Stomach (tissue), 9 donors: ENCODE data around the gene RBM23. TPM values are rescaled to one million over a fixed set of nuclear protein-coding genes. Genes with fewer than 3 reads are reported as not detected.

Source experiments
- DNase-seq, 2 donors: peaks; one replicate each; pipeline versions ENCODE4 v3.0.0 to v3.0.0-alpha.2; 2013 to 2019
- H3K27ac ChIP-seq, 5 donors: fragments of 200-600 bp in 4 of 5; sonication (generic) in 4 of 5; one replicate each; pipeline ENCODE4 v1.5.1; 2013 to 2019; ENCODE audit warnings: mild to moderate bottlenecking in 1 of 5, moderate library complexity in 1 of 5
- H3K27me3 ChIP-seq, 3 donors: fragments of 200-600 bp; sonication (generic); one replicate each; pipeline ENCODE4 v1.5.1; 2017 to 2019; ENCODE audit warnings: mixed run types in 1 of 3
- H3K36me3 ChIP-seq, 4 donors: fragments of 200-600 bp; sonication (generic); 1 replicate in 3 of 4; 2 replicates in 1 of 4; pipeline ENCODE4 v1.5.1; 2016 to 2019
- H3K4me1 ChIP-seq, 4 donors: fragments of 200-600 bp; sonication (generic); one replicate each; pipeline ENCODE4 v1.5.1; 2016 to 2019
- H3K4me3 ChIP-seq, 4 donors: fragments of 200-600 bp; sonication (generic) in 3 of 4; one replicate each; pipeline ENCODE4 v1.5.1; 2016 to 2019; ENCODE audit warnings: mild to moderate bottlenecking in 1 of 4
- H3K9me3 ChIP-seq, 4 donors: fragments of 200-600 bp; sonication (generic); one replicate each; pipeline ENCODE4 v1.5.1; 2016 to 2019
- CTCF ChIP-seq, 7 experiments: fragments of 450-650 bp in 4 of 7; fragments of 200-600 bp in 3 of 7; sonication (generic) in 3 of 7; IDR thresholded peaks; one replicate each; pipeline ENCODE4 v1.5.1; 2016 to 2019; ENCODE audit warnings: antibody characterized with exemption in 7 of 7, control low read depth in 2 of 7, mild to moderate bottlenecking in 1 of 7
- EP300 ChIP-seq: sonication (generic); formaldehyde crosslinking; IDR thresholded peaks from one replicate; pipeline ENCODE4 v1.6.1; 2017; ENCODE audit warnings: antibody characterized with exemption
- POLR2A ChIP-seq, 4 donors: fragments of 450-650 bp; IDR thresholded peaks; one replicate each; pipeline ENCODE4 v1.6.1; 2016; ENCODE audit warnings: antibody characterized with exemption in 4 of 4, control low read depth in 2 of 4, mild to moderate bottlenecking in 1 of 4, moderate library complexity in 1 of 4
- POLR2AphosphoS5 ChIP-seq, 3 donors: sonication (generic); formaldehyde crosslinking; IDR thresholded peaks; one replicate each; pipeline ENCODE4 v1.6.1; 2016; ENCODE audit warnings: antibody characterized with exemption in 3 of 3
- WGBS, 5 donors: extraction: QIAGEN DNeasy Blood & Tissue Kit in 3 of 5; methylation state at CpG; one replicate each; pipeline versions ENCODE4 v1.1.5 to v1.1.7; 2013 to 2018; 5-methylcytosine and 5-hydroxymethylcytosine counted together
- intact Hi-C: fragments of 100-400 bp; cut with DNase I; formaldehyde crosslinking; loops from one replicate; pipeline ENCODE4 v1.15.1; 2023; ENCODE audit warnings: low total_unique reads
- polyA plus RNA-seq, 3 donors: library from polyadenylated mRNA; stranded (reverse); fragments of 200-250 nt; gene quantifications; one replicate each; pipeline ENCODE4 v1.2.3, GENCODE V29; 2013
- total RNA-seq, 5 donors: library from RNA; depleted of rRNA; stranded (reverse); fragments of >200 nt; gene quantifications; one replicate each; pipeline versions ENCODE4 v1.1.0 to v1.2.3, GENCODE V29; 2014 to 2016
- donor health status: healthy with polysubstance abuse.
- donor health status: Bipolar disorder and iron deficiency.
- donor health status: healthy.

Gene RBM23
- total and polyA plus RNA-seq, 8 donors, result 12.1 to 126 (median 50.1) TPM

- Histone ChIP-seq H3K36me3 (peaks cover 25 to 34% (median 34%) of the 10 kb centered on the region in 4 donors), H3K27me3 (no peaks in the 10 kb centered on the region), H3K27ac (peak within 1 kb of the TSS; percentile 94 to 100 (median 99)), H3K4me1 (peaks cover 25 to 59% (median 46%) of the 10 kb centered on the region in 4 donors), H3K9me3 (no peaks in the 10 kb centered on the region), H3K4me3 (peak within 1 kb of the TSS; percentile 70 to 99 (median 92))
- 0 to 2% (median 0%) methylated on average over 23 to 50 of the region's 50 CpGs for WGBS, 5 donors
- DNase-seq, result peak; percentile 96 to 97
- intact Hi-C loops, result no loop called here
- TF ChIP-seq POLR2AphosphoS5 (IDR thresholded peaks at IDR 0.05) (peak; percentile 4 to 82 (median 73)), POLR2A (IDR thresholded peaks at IDR 0.05) (peak in 1 of 4 donors; percentile 38), EP300 (no peak), CTCF (IDR thresholded peaks at IDR 0.05) (no peak)
Observed at GRCh38 chr14:22871224-22872032, 47.5 kb downstream of the RBM23 start, which contains the start of gene LRP10. Gene LRP10, plus strand, starts transcription at chr14:22871740. Its CDS starts 564 bp downstream, at chr14:22872304.

GRCh38 chr14:22870811-22871223 lies 48.1 kb downstream of the RBM23 start:
- Histone ChIP-seq H3K27me3 (no peaks in the 10 kb centered on the region), H3K4me3 (peak overlapping the region; percentile 70 to 99 (median 92)), H3K4me1 (peaks cover 25 to 53% (median 41%) of the 10 kb centered on the region in 4 donors), H3K36me3 (peaks cover 19 to 28% (median 28%) of the 10 kb centered on the region in 4 donors), H3K9me3 (no peaks in the 10 kb centered on the region), H3K27ac (peak overlapping the region; percentile 94 to 100 (median 99))
- TF ChIP-seq POLR2AphosphoS5 (IDR thresholded peaks at IDR 0.05) (peak in 1 of 3 donors; percentile 51), CTCF (IDR thresholded peaks at IDR 0.05) (no peak), POLR2A (IDR thresholded peaks at IDR 0.05) (no peak)
- no peak for DNase-seq
- intact Hi-C loops, result no loop called here
- WGBS, 5 donors, result 0 to 6% (median 3%) methylated on average over 1 of the region's 1 CpG

- Histone ChIP-seq H3K9me3 (no peaks in the 10 kb centered on the region), H3K4me3 (no peak overlapping the region), H3K27ac (no peak overlapping the region), H3K36me3 (no peaks in the 10 kb centered on the region), H3K4me1 (peaks cover 11 to 21% (median 15%) of the 10 kb centered on the region in 4 donors), H3K27me3 (no peaks in the 10 kb centered on the region)
- intact Hi-C loops, result no loop called here
- no peak for DNase-seq
- 94 to 98% (median 94%) methylated on average over 5 of the region's 5 CpGs for WGBS, 5 donors
- TF ChIP-seq EP300, result no peak
- TF ChIP-seq CTCF (IDR thresholded peaks at IDR 0.05), result no peak
- TF ChIP-seq POLR2AphosphoS5 (IDR thresholded peaks at IDR 0.05), result no peak
- no peak for TF ChIP-seq POLR2A (IDR thresholded peaks at IDR 0.05)
Observed at GRCh38 chr14:22866874-22867273, 52.1 kb downstream of the RBM23 start.

GRCh38 chr14:22865424-22866405 lies 53.2 kb downstream of the RBM23 start:
- WGBS, 5 donors, result 54 to 67% (median 62%) methylated on average over 6 of the region's 6 CpGs
- peaks cover 9 to 17% (median 13%) of the 10 kb centered on the region in 4 donors for H3K4me1 ChIP-seq
- H3K4me3 ChIP-seq, result no peak overlapping the region
- intact Hi-C loops, result no loop called here
- no peaks in the 10 kb centered on the region for H3K9me3 ChIP-seq
- TF ChIP-seq POLR2A (IDR thresholded peaks at IDR 0.05) (no peak), EP300 (no peak), POLR2AphosphoS5 (IDR thresholded peaks at IDR 0.05) (no peak), CTCF (IDR thresholded peaks at IDR 0.05) (no peak)
- no peaks in the 10 kb centered on the region for H3K36me3 ChIP-seq
- H3K27ac ChIP-seq, result no peak overlapping the region
- no peak for DNase-seq
- H3K27me3 ChIP-seq, result no peaks in the 10 kb centered on the region
